ENCODE measurements around the gene ZSWIM5. TPM values are rescaled to one million over a fixed set of nuclear protein-coding genes. Genes with fewer than 3 reads are reported as not detected.
"Not testable (repeated sequence)": the region's sequence is repeated elsewhere in the genome, so short reads cannot be mapped to it uniquely, and the experiment has no call there.

Gene ZSWIM5
- total RNA-seq, 2 donors from 2014 or later = 8.8 to 12.3 TPM

DNA sequence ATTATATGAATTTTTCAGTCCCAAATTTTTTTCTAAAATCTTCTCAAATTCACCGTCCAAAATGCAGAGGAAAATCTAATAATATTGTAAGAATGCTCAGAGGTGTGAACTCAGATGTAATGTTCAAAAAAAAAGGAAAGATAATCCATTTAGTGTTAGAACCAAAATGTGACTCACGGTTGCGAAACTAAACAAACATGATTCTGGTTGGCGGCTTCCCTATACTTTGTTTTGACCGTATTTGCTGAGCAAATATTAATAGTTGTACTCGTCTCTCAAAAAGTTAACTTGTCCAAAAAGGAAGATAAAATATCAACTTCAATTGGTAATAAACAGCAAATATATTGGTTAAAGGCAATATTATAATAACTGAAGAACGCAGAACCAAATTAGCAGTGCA is 34.4 kb downstream of the ZSWIM5 start:
- H3K9me3 ChIP-seq (ENCODE audit: control insufficient read depth, low read length) = peaks cover 17% of the 10 kb centered on the region

DNA sequence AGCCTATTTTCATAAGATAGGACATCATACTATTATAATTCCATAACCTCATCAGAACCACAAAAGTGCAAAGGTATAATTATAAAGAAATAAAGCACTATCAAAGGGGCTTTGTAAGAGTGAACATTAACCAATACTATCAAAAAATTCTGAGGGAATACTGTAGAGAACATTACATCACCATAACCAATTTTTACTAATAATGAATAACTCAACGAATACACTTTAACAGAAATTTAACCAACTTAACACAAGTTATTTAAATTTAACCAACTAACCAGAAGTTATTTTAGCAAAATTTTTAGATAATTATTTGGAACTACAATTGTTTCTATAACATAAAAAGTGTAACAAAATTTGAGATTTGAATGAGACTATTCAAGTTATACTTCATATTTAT is 34.8 kb downstream of the ZSWIM5 start:
- no peak overlapping the region for H3K27ac ChIP-seq (ENCODE audit: low read depth, low read length)
- DNase-seq = no peak
- Mint-ChIP-seq H3K9me3 (no peaks in the 10 kb centered on the region), H3K27me3 (ENCODE audit: insufficient read depth) (no peaks in the 10 kb centered on the region), H3K4me1 (no peaks in the 10 kb centered on the region), H3K27ac (no peak overlapping the region), H3K36me3 (ENCODE audit: low read depth) (peaks cover 1% of the 10 kb centered on the region), H3K4me3 (no peak overlapping the region)
- no peak for TF ChIP-seq CTCF (conservative IDR thresholded peaks at IDR 0.05)
- no peak overlapping the region for H3K9ac ChIP-seq (ENCODE audit: extremely low read depth, low read length, poor library complexity, severe bottlenecking)
- H3K36me3 ChIP-seq (ENCODE audit: control insufficient read depth, insufficient read depth, low read length) = peaks cover 10% of the 10 kb centered on the region
- 85 to 100% methylated on average over 1 of the region's 1 CpG for WGBS, 2 experiments (ENCODE audit: insufficient coverage in 1 of 2, insufficient read length in 1 of 2)
- H3K4me3 ChIP-seq (ENCODE audit: low read length) = no peak overlapping the region
- peaks cover 13% of the 10 kb centered on the region for H3K9me3 ChIP-seq (ENCODE audit: control insufficient read depth, low read length)
- H3K27me3 ChIP-seq (ENCODE audit: control insufficient read depth, insufficient read depth, low read length, poor library complexity, severe bottlenecking) = no peaks in the 10 kb centered on the region
- peaks cover 3% of the 10 kb centered on the region for H3K4me1 ChIP-seq (ENCODE audit: control insufficient read depth, insufficient read depth, low read length)

More for the DNA sequence above, 34.4 kb downstream of the ZSWIM5 start:
- Mint-ChIP-seq H3K27me3 (ENCODE audit: insufficient read depth) (no peaks in the 10 kb centered on the region), H3K4me1 (no peaks in the 10 kb centered on the region), H3K9me3 (no peaks in the 10 kb centered on the region), H3K36me3 (ENCODE audit: low read depth) (peaks cover 5% of the 10 kb centered on the region), H3K4me3 (no peak overlapping the region), H3K27ac (no peak overlapping the region)
- Histone ChIP-seq H3K4me3 (ENCODE audit: low read length) (no peak overlapping the region), H3K36me3 (ENCODE audit: control insufficient read depth, insufficient read depth, low read length) (peaks cover 10% of the 10 kb centered on the region), H3K27ac (ENCODE audit: low read depth, low read length) (no peak overlapping the region), H3K4me1 (ENCODE audit: control insufficient read depth, insufficient read depth, low read length) (peaks cover 3% of the 10 kb centered on the region), H3K27me3 (ENCODE audit: control insufficient read depth, insufficient read depth, low read length, poor library complexity, severe bottlenecking) (no peaks in the 10 kb centered on the region), H3K9ac (ENCODE audit: extremely low read depth, low read length, poor library complexity, severe bottlenecking) (no peak overlapping the region)
- no peak for DNase-seq
- TF ChIP-seq CTCF (conservative IDR thresholded peaks at IDR 0.05) = no peak
- 86 to 92% methylated on average over 2 to 7 of the region's 7 CpGs for WGBS, 2 experiments (ENCODE audit: insufficient coverage in 1 of 2, insufficient read length in 1 of 2)

GRCh38 chr1:45170151-45170742 is 36.2 kb downstream of the ZSWIM5 start:
- Histone ChIP-seq H3K27me3 (ENCODE audit: control insufficient read depth, insufficient read depth, low read length, poor library complexity, severe bottlenecking) (no peaks in the 10 kb centered on the region), H3K9me3 (ENCODE audit: control insufficient read depth, low read length) (peaks cover 10% of the 10 kb centered on the region), H3K4me3 (ENCODE audit: low read length) (no peak overlapping the region), H3K36me3 (ENCODE audit: control insufficient read depth, insufficient read depth, low read length) (peaks cover 10% of the 10 kb centered on the region), H3K27ac (ENCODE audit: low read depth, low read length) (no peak overlapping the region), H3K9ac (ENCODE audit: extremely low read depth, low read length, poor library complexity, severe bottlenecking) (no peak overlapping the region), H3K4me1 (ENCODE audit: control insufficient read depth, insufficient read depth, low read length) (peaks cover 3% of the 10 kb centered on the region)
- H3K4me3 Mint-ChIP-seq = no peak overlapping the region
- peaks cover 7% of the 10 kb centered on the region for H3K9me3 Mint-ChIP-seq
- no peaks in the 10 kb centered on the region for H3K36me3 Mint-ChIP-seq (ENCODE audit: low read depth)
- 94 to 98% methylated on average over 2 to 4 of the region's 4 CpGs for WGBS, 2 experiments (ENCODE audit: insufficient coverage in 1 of 2, insufficient read length in 1 of 2)
- DNase-seq = no peak
- no peaks in the 10 kb centered on the region for H3K27me3 Mint-ChIP-seq (ENCODE audit: insufficient read depth)
- no peak for TF ChIP-seq CTCF (conservative IDR thresholded peaks at IDR 0.05)
- no peaks in the 10 kb centered on the region for H3K4me1 Mint-ChIP-seq
- no peak overlapping the region for H3K27ac Mint-ChIP-seq

- WGBS, 2 experiments (ENCODE audit: insufficient coverage in 1 of 2, insufficient read length in 1 of 2) = 93% methylated on average over 4 to 6 of the region's 6 CpGs
- not testable (repeated sequence) for H3K27me3 Mint-ChIP-seq (ENCODE audit: insufficient read depth); H3K27me3 ChIP-seq (ENCODE audit: control insufficient read depth, insufficient read depth, low read length, poor library complexity, severe bottlenecking); H3K36me3 ChIP-seq (ENCODE audit: control insufficient read depth, insufficient read depth, low read length); H3K4me3 Mint-ChIP-seq; H3K4me1 Mint-ChIP-seq; H3K9me3 ChIP-seq (ENCODE audit: control insufficient read depth, low read length); DNase-seq; H3K4me3 ChIP-seq (ENCODE audit: low read length); H3K4me1 ChIP-seq (ENCODE audit: control insufficient read depth, insufficient read depth, low read length); H3K27ac ChIP-seq (ENCODE audit: low read depth, low read length); H3K27ac Mint-ChIP-seq; H3K36me3 Mint-ChIP-seq (ENCODE audit: low read depth); H3K9ac ChIP-seq (ENCODE audit: extremely low read depth, low read length, poor library complexity, severe bottlenecking)
- peaks cover 29% of the 10 kb centered on the region for H3K9me3 Mint-ChIP-seq
These were observed 38.5 kb downstream of the ZSWIM5 start for GRCh38 chr1:45167947-45168346.

- H3K9ac ChIP-seq (ENCODE audit: extremely low read depth, low read length, poor library complexity, severe bottlenecking); H3K36me3 Mint-ChIP-seq (ENCODE audit: low read depth); DNase-seq; H3K4me1 ChIP-seq (ENCODE audit: control insufficient read depth, insufficient read depth, low read length); H3K27ac ChIP-seq (ENCODE audit: low read depth, low read length); H3K27me3 ChIP-seq (ENCODE audit: control insufficient read depth, insufficient read depth, low read length, poor library complexity, severe bottlenecking); H3K27ac Mint-ChIP-seq; H3K36me3 ChIP-seq (ENCODE audit: control insufficient read depth, insufficient read depth, low read length); H3K4me3 ChIP-seq (ENCODE audit: low read length); H3K4me1 Mint-ChIP-seq; H3K27me3 Mint-ChIP-seq (ENCODE audit: insufficient read depth); H3K4me3 Mint-ChIP-seq: not testable (repeated sequence)
- 80% methylated on average over 1 of the region's 2 CpGs; no CpG with 5 or more reads in 1 of the 2 experiments for WGBS, 2 experiments (ENCODE audit: insufficient coverage in 1 of 2, insufficient read length in 1 of 2)
- H3K9me3 ChIP-seq (ENCODE audit: control insufficient read depth, low read length) = peaks cover 23% of the 10 kb centered on the region
- peaks cover 41% of the 10 kb centered on the region for H3K9me3 Mint-ChIP-seq
These were observed 42.1 kb downstream of the ZSWIM5 start for GRCh38 chr1:45164307-45164706.

All from endodermal cell (in vitro differentiated cells).